Pons (tissue), 1 donor: ENCODE results near the gene PLCD3.
A peak's percentile ranks its signal among the peaks of the same experiment; 100 is the strongest.
"Not testable (repeated sequence)": the region's sequence is repeated elsewhere in the genome, so short reads cannot be mapped to it uniquely, and the experiment has no call there.

Experiments used
- DNase-seq: peaks from one replicate; pipeline ENCODE4 v3.0.0-alpha.2; 2016; ENCODE audit warnings: low spot score

The PLCD3 gene

DNA sequence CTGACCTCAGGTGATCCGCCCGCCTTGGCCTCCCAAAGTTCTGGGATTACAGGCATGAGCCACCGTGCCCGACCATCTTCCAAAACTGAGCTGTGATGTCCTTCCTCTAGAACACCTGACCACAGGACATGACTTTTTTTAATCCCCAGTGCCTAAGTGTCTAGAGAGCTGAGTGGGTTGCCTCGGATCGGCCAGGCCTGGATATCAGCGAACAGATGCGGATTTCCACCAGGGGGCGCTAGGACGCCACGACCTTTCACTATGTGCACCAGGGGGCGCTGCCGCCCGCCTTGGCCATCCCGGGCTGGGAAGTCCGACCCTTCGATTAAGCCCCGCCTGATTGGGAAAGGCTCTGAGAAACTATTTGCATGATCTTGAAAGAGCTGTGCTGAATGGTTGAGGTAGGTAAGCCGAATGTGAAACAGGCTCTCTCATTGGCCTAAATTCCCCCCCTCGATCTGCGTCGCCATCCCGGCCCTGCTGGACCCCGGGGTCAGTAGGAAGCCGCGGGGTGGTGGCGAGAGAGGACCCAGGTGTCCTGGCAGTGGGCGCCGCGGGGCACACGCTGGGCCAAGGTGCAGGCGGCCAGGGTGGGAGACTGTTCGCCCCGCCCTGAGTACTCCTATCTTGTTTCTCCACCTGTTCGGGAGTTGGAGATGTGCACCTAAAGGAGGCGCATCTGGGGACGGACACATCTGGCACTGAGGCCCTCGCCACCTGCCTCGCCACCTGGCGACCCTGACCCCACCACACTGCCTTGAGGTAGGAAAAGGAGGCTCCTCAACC, 3.1 kb upstream of the PLCD3 start, which contains the start of gene ACBD4:
ACBD4 (plus strand) TSS at position 496 of the 786 bp plus-strand sequence. CDS start 458 bp downstream, outside the sequence.
- DNase-seq = peak; percentile 96

DNA sequence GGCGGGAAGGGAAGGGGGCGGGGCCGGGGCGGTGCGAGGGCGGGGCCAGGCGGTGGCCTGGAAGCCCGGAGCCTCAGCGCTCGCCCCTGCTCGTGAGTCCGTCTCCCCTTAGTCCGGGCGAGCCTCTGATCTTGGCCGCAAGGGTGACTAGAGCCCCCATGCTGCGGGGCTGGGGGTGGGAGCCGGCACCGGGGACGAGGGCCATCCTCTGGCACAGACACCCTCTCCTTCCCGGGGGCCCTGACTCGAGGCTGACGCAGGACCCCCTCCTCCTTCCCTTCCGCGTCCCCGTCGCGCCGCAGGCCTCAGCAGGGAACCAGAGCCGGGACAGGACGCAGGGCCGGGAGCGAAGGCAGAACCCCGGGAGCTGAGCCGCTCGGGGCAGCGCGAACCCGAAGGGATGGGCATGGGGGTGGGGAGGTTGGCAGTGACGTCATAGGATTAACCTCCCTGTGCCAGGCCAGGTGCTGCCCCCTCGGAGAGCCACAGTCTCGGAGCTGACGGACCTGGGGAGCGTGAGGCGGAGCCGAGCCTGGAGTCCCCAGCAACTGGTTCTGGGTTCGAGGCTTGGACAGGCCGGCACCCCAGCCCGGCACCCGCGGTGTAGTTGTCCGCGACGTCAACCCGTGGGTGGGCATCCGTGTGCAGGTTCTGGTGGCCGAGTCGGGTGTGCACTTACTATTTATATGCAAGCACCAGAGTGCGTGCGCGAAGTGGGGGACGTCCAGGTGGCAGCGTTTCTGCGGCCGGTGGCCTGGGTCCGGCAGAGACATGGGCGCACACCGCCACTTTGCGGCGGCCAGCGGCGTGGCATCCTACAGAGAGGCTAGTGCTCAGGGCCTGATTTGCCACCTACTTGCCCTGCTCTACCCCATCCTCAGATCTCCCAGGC, 503 bp upstream of the PLCD3 start:
- DNase-seq = peak; percentile 43

DNA sequence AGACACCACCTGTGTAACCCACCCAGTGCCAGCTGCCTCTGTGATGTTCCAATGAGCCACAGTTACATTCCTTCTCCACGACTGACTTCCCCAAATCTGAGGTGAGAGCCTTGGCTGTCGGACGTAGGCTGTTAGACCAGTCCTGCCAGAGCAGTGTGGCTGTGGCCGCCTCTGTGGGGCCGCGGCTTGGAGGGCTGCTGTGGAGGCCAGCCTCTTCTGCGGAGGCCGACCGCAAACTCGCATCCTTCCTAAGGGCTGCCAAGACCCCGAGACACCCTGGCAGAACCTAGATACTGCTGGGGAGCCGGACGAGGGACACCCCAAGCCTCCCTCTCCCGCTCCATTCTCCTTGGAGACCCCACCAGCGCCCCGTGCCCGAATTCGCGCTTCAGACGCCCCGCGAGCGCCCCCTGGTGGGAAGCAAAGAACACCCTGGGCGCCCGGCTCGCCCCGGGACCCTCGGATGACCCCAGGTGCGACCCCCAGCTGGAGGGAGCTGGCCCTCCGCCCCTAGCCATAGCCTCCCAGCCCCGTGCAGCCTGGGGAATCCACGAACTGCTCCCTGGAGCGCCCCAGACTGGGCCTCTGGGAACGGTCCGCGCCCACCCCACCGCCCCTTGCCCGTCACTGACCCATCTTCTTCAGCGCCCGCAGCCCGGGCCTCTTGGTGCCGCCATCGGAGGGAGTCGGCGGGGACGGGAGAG, 547 bp downstream of the PLCD3 start:
- DNase-seq = no peak

GRCh38 chr17:45130681-45131615, 1.4 kb downstream of the PLCD3 start:
- no peak for DNase-seq

- DNase-seq = no peak
Measured at GRCh38 chr17:45129940-45130680, 2.2 kb downstream of the PLCD3 start.

- DNase-seq = no peak
Measured at GRCh38 chr17:45129426-45129939, 2.8 kb downstream of the PLCD3 start.

DNA sequence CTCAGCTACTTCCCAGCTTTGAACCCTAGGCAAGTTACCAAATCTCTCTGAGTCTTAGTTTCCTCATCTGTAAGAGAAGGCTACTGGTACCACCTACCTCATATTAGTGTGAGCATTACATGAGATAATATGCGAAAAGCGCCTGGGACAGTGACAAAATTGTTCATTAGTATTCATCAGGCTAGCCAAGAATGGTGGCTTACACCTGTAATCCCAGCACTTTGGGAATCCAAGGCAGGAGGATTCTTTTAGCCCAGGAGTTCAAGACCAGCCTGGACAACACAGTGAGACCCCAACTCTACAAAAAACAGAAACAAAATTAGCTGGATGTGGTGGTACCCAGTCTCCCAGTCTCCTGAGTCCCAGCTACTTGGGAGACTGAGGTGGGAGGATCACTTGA, 3.3 kb downstream of the PLCD3 start:
- no peak for DNase-seq

DNA sequence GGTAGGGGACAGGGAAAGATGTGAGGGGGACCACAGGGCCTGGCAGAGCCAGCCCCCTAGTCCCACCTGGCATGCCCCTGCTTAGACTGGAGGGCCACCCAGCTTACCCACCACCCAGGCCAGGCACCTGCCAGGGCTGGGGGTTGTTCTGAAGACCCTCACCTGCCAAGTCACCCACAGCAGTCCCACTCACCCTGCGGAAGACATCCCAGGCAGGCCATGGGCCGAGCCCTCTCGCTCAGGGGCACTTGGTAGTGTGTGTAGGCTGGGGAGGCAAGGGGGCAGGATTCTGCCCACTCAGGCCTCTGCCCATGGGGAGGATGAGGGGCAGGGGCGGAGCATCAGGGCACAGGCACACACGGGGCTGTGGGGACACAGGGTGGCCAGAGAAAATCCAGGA, 4.0 kb downstream of the PLCD3 start:
- no peak for DNase-seq

- no peak for DNase-seq
Measured at GRCh38 chr17:45127548-45128300, 4.6 kb downstream of the PLCD3 start.

- DNase-seq = no peak
Measured at GRCh38 chr17:45127207-45127547, 5.1 kb downstream of the PLCD3 start.

DNA sequence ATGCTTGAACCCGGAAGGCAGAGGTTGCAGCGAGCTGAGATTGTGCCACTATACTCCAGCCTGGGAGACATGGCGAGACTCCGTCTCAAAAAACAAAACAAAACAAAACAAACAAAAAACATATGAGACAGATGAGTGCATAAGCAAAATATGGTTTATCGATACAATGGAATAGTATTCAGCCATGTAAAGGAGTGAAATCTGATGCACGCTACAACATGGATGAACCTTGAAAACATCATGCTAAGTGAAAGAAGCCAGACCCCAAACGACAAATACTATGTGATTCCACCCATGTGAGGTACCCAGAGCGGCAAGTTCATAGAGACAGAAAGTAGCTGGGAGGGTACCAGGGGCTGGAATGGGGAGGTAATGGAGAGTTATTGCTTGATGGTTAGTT, 6.8 kb downstream of the PLCD3 start:
- no peak for DNase-seq

DNA sequence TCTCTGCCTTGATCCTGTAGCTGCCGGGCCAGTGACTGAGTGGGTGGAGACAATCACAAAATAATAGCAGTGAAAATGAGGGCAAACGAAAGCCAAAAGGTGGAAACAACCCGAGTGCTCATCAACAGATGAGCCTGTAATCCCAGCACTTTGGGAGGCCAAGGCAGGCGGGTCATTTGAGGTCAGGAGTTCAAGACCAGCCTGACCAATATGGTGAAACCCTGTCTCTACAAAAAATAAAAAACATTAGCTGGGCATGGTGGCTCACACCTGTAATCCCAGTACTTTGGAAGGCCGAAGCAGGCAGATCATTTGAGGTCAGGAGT, 7.6 kb downstream of the PLCD3 start:
- DNase-seq = not testable (repeated sequence)

DNA sequence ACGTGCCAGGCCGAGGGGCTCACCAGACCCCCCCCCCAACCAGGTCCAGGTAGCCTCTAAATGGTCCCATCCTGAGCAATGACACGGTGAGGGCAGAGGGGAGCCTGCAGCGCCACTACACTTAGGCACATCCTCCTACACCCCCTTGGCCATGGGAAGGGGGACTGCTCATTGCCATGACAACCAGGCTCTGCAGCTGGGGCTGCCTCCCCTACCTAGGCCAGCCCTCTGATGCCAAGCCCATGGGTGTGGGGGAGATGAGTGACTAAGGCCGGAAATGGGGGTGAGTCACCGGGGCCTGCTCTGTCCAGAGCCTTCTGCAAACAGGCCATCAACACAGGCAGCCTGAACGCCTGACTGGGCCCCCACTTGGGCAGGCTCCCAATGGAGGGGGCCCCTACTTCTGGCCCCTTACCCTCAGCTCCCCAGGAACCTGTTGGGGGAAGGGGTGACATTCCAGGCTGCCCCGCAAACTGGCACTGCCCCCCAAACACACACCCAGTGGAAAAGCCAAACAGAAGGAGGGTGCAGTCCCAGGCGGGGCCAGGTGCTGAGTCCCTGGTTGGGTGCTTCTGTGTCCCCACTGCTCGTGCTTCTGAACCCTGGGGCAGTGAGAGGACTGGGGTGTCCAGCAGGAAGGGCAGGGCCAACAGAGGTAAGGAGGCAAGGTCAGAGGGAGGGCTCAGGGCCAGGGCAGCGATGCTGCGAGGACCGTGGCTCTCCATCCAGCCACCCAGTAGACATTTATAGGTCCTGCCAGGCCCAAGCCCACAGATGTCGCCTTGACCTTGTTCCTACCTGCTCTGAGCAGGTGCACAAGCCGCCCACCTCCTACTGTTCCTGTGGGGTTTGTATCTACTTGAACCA, 8.2 kb downstream of the PLCD3 start:
- no peak for DNase-seq

DNA sequence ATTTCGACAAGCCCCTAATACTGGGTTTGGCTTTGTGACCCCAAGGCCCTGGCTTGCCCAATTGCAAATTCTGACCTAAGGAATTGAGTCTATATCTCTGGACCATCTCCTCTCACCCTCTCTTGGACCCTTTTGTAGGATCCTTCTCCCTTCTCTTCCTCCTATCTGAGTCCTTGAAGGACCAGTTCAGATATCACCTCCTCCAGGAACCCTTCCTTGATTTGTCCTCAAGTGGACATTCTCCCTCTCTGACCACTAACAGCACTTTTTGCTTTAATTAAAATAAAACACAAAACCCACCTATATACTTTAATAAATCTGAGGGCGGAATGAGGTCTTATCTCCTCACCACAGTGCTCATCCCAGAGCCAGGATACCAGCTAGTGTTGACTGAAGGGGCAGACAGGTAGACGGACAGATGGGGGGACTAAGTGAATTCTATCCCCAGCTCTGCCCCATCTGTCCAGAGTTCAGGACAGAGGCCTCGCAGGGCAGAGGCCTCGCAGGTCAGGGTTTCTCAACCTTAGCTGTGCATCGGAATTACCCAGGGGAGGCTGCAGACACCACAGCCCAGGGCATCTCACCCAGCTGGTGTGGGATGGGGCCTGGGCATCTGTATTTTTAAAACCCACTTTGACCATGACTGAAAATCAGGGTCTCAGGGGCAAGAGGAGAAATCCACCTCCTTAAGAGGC, 9.1 kb downstream of the PLCD3 start:
- no peak for DNase-seq

DNA sequence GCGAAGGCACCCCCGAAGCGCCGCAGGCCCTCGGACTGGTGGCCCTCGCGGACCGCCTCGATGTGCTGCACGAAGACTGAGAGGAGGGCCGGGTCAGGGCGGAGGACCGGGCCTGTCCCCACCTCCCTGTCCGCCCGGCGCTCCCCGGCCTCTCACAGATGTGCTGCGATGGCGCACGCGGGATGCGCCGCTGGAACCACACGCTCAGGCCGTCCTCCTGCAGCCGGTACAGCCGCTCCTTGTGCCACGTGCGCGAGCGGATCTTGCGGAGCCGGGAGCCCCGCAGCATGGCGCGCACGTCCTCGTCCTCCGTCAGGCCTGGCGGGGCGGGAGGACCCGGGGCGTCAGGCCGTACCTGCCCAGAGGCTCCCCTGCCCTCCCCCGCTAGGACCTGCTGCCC, 11.3 kb downstream of the PLCD3 start:
- no peak for DNase-seq

GRCh38 chr17:45120558-45120957, 11.8 kb downstream of the PLCD3 start:
- DNase-seq = no peak

GRCh38 chr17:45119964-45120363, 12.4 kb downstream of the PLCD3 start:
- DNase-seq = no peak

- DNase-seq = no peak
Measured at GRCh38 chr17:45118691-45119090, 13.6 kb downstream of the PLCD3 start.
